Hematopoietic multipotent progenitor cell treated with erythropoietin and hydrocortisone succinate and interleukin-3 and kit ligand, for 8 days (in vitro differentiated cells): Measurements from ENCODE around the gene BCL11B.

Source experiments
- DNase-seq: peaks from one replicate; pipeline ENCODE4 v3.0.0-alpha.2; 2015

Gene BCL11B

GRCh38 chr14:99216191-99216590 is 55.8 kb downstream of the BCL11B start:
- DNase-seq, result no peak

- no peak for DNase-seq
Measured at GRCh38 chr14:99215277-99215676, 56.7 kb downstream of the BCL11B start.

- DNase-seq, result no peak
Measured at GRCh38 chr14:99214701-99215100, 57.3 kb downstream of the BCL11B start.

GRCh38 chr14:99213527-99213971 is 58.4 kb downstream of the BCL11B start:
- DNase-seq, result no peak

DNA sequence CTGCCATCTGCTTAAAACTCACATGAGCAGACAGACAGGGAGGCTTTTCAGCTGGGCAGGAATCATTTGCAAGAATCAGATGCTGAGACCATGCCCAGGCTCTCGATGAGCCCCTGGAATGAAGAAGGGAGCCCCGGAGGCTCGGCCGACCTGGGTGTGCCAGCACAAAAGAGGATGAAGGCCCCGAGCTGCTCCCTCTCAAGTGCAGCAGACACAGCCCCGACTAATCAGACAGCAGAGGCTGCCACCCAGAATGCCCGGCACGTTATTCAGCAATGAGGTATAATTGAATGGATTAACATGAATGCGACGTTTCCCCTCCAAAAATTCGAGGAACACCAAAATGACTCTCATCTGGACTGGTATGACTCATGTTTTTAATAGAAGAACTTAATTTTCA is 58.9 kb downstream of the BCL11B start:
- DNase-seq, result no peak

DNA sequence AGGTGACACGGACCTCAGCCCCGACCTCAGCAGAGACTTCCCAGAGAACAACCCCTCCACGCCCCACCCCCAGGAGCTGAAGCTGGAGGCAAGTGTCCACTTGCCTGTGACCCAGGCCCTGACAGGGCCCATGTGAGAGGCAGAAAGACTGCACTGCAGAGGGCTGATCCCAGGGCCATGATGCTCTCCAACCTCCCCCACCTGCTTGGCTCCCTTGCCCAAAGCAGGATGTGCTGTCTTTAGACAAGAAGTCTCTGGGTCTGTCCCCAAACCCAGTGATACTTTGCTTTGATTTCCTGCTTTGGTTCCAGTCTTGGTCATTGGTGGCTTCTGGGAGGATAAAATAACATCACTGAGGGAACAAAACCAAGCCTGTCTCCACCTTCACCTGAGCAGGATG is 59.4 kb downstream of the BCL11B start:
- no peak for DNase-seq

DNA sequence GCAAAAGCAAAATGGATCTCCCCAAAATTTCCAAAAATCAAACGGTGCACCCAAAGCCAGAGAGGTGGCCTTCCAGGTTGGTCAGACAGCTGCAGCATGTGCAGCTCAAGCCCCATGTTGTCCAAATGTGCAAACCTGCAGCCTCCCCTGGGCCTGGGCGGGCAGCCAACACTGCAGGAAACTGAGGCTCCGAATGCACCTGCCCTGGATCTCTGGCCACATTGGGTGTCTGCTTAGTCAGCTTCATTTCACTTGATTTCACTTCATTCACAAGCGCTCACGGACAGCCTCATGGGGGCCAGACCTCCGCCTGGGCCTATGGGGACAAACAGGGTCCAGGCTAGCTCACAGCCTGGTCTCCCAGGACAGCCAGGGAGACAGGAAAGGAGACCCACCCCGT is 59.8 kb downstream of the BCL11B start:
- no peak for DNase-seq

DNA sequence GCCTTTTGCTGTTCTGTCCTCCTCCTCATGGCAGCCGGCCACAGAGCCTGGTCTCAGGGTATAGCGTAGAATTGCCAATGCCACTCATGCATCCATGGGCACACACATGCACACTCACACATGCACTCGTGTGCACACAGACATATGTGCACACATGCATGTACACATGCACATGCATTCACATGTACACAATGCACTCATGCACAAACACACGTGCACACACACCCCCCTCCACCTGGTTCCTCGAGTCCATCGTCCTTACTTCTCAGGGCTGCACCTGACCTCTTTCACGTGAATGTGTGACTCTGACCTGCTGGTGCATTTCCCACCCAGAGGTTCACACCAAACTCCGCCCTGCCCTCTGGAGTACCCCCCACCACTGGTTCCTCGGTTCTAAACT is 60.6 kb downstream of the BCL11B start:
- no peak for DNase-seq

DNA sequence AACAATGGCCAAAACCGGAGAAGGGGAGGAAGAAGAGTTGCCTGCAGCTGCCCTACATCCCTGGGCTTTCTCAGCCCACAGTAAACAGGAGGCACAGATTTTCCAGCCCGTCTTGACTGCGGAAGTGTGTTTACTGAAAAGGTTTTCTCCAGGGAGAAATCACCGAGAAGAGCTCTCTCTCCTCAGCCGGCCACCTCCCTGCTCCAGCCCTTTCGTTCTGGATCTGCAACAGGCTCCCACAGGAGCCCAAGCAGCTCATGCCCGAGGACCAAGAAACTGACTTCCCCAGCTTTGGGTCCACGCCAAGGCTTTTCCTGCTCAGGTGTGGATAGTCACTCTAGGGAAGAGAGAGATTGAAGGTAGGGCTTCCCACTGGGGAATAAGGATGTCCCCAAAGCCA is 61.7 kb downstream of the BCL11B start:
- DNase-seq, result no peak

GRCh38 chr14:99209409-99209808 is 62.6 kb downstream of the BCL11B start:
- DNase-seq, result no peak

DNA sequence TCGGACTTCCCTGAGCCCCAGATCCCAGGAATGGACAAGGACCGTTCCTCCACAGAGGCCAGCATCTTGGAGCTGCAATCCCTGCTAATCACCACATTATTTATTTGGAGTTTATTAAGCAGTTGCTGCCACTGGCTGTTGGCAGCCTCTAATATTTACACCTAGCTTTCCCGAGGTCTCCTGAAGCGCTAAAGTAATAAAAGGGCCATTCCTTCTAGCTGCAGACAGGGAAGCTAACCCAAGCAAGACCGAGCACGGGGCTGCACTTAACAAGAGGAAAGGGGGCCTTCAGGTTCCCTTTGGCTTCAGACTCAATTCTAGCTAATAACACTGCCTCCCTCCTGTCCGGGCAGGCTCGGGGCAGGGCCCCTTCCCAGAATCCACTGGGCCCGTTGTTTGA is 63.7 kb downstream of the BCL11B start:
- no peak for DNase-seq

DNA sequence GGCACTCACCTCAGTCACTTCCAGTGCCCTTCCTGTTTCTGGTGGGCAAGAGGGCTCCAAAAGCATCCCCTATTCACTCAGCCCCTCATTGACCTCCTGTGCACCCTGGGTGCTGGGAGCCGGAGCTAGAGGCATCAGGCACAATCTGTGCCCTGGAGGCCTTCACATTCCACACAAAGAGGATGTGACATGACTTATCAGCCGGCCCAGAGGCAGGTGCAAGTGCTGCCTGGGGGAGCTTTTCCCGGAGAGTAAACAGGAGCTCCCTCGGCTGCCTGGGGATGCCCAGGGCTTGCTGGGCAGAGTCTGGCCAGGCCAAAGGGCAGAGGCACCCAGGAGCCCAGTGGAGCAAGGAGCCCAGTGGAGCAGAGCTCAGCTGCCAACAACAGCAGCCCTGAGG is 64.5 kb downstream of the BCL11B start:
- no peak for DNase-seq

GRCh38 chr14:99206090-99206489 is 65.9 kb downstream of the BCL11B start:
- DNase-seq, result no peak

DNA sequence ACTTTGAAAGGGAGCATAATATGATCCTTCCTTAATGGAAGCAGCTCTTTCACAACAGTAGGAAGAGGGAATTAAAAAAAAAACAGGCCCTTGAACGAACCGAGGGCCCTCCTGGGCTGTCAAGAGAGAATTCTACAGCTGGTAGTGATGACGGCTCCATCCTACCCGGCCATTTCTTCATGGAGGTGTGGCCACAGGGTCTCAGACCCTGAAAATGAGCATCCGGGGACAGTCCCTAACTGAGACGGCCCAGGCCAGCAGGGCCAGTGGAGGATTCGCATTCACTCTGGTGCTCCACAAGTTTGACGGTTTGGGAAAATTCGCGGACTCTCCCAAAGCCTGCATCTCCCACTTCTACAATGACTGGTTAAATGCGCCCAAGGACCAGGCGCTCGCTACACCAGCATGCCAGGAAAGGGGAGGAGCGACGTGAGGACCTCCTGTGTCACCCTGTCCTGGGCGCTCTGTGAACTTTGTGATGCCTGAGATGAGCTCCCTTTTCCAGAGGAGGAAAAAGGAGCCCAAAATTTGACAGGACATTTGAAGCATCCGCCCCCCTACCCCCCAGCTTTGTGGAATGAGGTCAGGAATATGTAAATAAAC is 66.8 kb downstream of the BCL11B start:
- no peak for DNase-seq

DNA sequence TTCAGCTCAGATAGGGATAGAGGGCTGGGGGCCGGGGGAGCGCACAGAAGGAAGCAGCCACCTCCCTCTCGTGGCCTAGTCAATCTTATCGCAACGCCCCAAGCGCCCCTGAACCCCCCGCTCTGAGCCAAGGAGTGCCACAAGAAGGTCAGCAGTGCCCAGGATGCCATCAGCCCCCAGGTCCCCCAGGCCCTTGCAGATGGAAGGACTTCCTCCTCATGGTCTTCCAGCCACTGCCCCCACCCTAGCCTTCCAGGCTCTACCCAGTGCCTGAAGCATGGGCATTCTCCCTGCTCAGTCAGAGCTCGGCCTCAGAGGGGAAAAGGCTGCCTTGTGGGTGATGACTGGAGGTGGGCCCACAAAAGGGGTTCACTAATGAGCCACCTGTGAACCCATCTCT is 68.2 kb downstream of the BCL11B start:
- no peak for DNase-seq

- DNase-seq, result no peak
Measured at GRCh38 chr14:99203080-99203479, 68.9 kb downstream of the BCL11B start.

- DNase-seq, result no peak
Measured at GRCh38 chr14:99202516-99202915, 69.5 kb downstream of the BCL11B start.

DNA sequence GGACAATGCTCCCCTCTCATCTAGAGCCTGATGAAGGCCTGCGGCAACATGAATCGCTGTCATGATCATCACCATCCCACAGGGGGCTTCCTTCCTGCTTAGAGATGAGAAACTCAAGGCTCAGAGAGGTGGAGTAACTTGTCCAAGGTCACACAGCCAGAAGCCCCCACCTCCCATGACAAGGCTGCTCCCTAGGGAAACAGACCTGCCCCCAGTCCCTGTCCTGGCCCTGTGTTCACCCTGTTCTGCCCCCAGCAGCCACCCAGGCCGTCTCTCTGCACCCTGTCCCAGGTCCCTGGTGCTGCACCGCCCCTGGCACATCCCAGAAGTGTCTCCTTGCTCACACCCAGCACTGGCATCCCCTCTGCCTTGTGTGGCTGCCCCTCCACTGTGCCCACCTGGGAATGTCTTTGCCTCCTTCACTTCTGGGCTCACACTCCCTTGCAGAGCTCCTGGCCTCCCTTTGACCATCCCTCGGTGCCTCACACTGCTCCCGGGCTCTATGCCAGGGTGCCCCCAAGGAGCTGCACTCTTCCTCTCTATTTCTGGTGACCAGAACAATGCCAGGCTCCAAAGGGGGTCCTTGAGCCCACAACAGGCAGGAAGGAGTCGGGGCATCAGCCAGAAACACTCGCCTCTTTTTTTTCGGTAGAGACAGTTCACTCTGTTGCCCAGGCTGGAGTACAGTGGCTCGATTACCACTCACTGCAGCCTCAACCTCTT is 70.5 kb downstream of the BCL11B start:
- no peak for DNase-seq

- no peak for DNase-seq
Measured at GRCh38 chr14:99200654-99201005, 71.4 kb downstream of the BCL11B start.

GRCh38 chr14:99199846-99200653 is 71.9 kb downstream of the BCL11B start:
- no peak for DNase-seq

DNA sequence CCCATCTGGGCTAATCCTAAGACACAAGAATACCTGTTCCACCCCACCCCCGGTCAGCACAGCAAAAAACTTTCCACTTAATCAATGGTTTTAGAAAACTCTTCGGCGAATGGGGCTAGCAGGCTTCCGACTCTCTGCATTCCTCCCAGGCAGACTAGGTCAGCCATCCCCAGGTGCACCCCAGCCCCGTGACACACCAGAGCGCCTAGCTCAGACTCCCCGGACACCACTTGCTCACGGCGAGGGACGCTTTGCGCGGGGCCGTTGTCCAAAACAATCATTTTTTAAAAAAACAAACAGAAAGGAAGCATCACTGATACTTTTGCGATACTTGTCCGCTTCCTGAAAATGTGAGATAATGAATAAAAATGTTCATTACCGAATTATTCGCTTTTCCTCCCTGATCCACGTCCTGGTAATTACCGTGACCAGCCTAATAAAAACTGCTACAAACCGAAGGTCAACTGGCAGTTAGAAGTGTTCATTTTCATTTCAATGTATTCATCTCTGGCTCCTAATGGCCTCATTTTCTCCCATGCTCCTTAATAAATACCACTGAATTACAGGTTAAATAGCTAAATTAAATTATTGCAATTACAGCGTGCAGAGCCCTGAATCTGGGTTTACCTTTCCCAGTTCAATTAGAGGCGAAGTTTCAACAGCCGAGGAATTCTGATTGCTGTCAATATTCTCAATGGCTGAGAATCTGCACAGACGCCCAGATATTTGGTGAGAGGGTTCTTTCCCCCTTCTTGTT is 73.1 kb downstream of the BCL11B start:
- no peak for DNase-seq

- DNase-seq, result no peak
Measured at GRCh38 chr14:99196310-99196650, 75.7 kb downstream of the BCL11B start.

DNA sequence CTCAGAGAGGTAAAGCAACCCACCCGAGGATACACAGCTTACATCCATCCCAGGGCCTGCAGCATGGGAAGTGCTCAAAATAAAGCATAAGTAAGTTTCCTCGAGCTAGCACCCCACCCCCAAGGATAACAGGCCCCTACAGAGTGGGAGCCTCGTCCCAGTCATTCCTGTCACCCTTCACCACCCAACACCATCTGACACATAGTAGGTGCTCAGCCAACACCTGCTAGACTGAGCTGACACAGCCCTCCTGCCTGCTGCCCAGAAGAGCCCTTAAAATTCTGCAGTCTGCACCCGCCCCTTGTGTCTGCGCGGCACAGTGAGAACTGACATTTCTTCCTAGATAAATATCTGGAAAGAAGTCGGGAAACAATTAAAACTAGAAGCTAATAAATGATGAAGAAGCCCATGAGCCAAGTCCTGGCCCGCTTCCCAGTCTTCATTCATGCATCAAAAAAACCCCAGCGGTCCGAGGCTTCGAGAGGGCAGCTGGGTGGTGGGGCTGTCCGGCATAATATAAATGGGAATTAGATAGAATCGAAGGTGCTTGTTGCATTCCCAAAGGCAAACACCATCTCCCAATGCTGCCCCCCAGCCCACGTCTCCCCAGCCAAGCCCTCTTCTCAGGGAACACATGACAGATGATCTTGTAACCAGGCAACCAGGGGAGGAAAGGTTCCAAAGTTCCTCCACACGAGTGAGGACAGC is 76.2 kb downstream of the BCL11B start:
- no peak for DNase-seq
